ENCODE data around the gene TMEM14A.

Gene TMEM14A

DNA sequence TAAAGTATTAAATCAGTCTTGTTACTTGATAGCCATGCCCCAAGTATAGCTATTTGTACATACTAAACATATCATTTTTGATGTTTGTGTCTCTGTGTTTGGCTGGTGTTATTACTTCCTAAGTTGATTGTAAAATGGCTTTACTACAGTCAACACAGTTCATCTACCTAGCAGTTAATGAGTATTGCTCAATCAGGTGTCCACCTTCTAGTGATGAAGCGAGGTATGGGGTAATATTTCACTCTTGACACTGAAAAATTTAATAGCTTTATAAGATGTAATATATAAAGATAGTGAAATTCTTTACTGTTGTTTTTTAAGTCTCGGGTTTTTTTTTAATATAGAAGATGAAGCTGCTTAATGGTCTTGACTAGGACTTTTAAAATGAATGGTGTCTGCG is 18.9 kb downstream of the TMEM14A start:
- WGBS (ENCODE audit: insufficient coverage) = no CpG with 5 or more reads among the region's 3 CpGs
- no peak overlapping the region for H3K27ac ChIP-seq (ENCODE audit: insufficient read depth in 1 of 2, low read depth in 1 of 2, low read length in 2 of 2, poor library complexity in 1 of 2, severe bottlenecking in 2 of 2)
- no peak overlapping the region for H3K4me3 ChIP-seq (ENCODE audit: control insufficient read depth in 1 of 7, extremely low read depth in 1 of 7, insufficient read depth in 4 of 7, low read depth in 2 of 7, low read length in 6 of 7)
- H3K36me3 ChIP-seq (ENCODE audit: control insufficient read depth in 4 of 4, insufficient read depth in 4 of 4, low read length in 3 of 4) = peaks cover 0 to 2% (median 0%) of the 10 kb centered on the region in 4 experiments
- no peaks in the 10 kb centered on the region for H3K9me3 ChIP-seq (ENCODE audit: control extremely low read depth in 1 of 5, control insufficient read depth in 4 of 5, insufficient read depth in 2 of 5, low read depth in 1 of 5, low read length in 4 of 5)
- DNase-seq = no peak
- ChIA-PET CTCF (interaction anchor here (0.8 to 1.2 kb wide), 2 partner anchors 14 to 16 kb away, joined by 3 to 4 read pairs; no protein-coding TSS in a partner anchor), POLR2A (interaction anchor here (1.2 kb wide), 1 partner anchor 10 kb away, joined by 4 read pairs; no protein-coding TSS in a partner anchor)
- peaks cover 0 to 8% (median 2%) of the 10 kb centered on the region in 4 experiments for H3K4me1 ChIP-seq (ENCODE audit: control extremely low read depth in 1 of 4, control insufficient read depth in 4 of 4, insufficient read depth in 4 of 4, low read length in 3 of 4)
- no peaks in the 10 kb centered on the region for H3K27me3 ChIP-seq (replicated peaks in 2 of 5; ENCODE audit: control insufficient read depth in 4 of 5, insufficient read depth in 5 of 5, low read length in 4 of 5)

DNA sequence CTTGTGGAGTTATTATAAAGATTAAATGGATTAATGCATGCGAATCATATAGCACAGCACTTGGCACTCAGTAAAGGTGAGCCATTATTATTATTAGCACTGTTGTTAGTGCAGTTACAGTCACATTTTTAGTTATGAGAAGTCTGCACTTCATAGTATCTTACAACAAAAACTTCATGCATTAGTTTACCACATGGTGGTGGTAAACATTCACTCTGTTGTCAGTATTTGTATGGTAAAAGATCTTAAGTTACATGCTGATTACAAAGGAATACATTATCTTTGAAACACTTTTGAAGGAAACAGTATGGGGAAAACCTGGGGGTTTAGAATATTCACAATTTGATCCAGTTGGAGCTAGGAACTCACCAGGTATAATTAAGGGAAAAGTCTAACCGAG is 20.8 kb downstream of the TMEM14A start:
- Histone ChIP-seq H3K4me3 (ENCODE audit: control insufficient read depth in 1 of 7, extremely low read depth in 1 of 7, insufficient read depth in 4 of 7, low read depth in 2 of 7, low read length in 6 of 7) (no peak overlapping the region), H3K9me3 (ENCODE audit: control extremely low read depth in 1 of 5, control insufficient read depth in 4 of 5, insufficient read depth in 2 of 5, low read depth in 1 of 5, low read length in 4 of 5) (no peaks in the 10 kb centered on the region), H3K27ac (ENCODE audit: insufficient read depth in 1 of 2, low read depth in 1 of 2, low read length in 2 of 2, poor library complexity in 1 of 2, severe bottlenecking in 2 of 2) (no peak overlapping the region), H3K27me3 (replicated peaks in 2 of 5; ENCODE audit: control insufficient read depth in 4 of 5, insufficient read depth in 5 of 5, low read length in 4 of 5) (no peaks in the 10 kb centered on the region), H3K36me3 (ENCODE audit: control insufficient read depth in 4 of 4, insufficient read depth in 4 of 4, low read length in 3 of 4) (peaks cover 0 to 2% (median 0%) of the 10 kb centered on the region in 4 experiments), H3K4me1 (ENCODE audit: control extremely low read depth in 1 of 4, control insufficient read depth in 4 of 4, insufficient read depth in 4 of 4, low read length in 3 of 4) (no peaks in the 10 kb centered on the region)
- ChIA-PET CTCF (no interaction called here), POLR2A (no interaction called here)
- DNase-seq = no peak
- WGBS (ENCODE audit: insufficient coverage) = no CpG with 5 or more reads among the region's 2 CpGs

DNA sequence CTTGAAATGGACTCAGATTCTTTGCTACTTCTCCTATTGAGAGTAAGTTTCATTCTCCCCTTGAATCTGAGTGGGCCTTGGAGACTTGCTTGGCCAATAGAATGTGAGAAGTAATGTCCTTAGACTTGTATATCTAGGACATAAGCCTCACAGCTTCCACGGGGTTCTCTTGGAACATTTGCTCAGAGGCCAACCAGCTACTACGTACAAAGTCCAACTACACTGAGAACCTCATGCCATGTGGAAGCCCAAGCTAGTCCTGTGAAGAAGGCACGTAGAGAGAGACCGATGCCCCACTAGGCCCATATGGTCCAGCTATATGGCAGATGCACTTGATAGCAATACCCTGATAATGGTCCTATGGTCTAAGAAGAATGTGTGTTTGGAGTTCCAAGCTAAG is 22.9 kb downstream of the TMEM14A start:
- ChIA-PET POLR2A (no interaction called here), CTCF (no interaction called here)
- Histone ChIP-seq H3K4me1 (ENCODE audit: control extremely low read depth in 1 of 4, control insufficient read depth in 4 of 4, insufficient read depth in 4 of 4, low read length in 3 of 4) (no peaks in the 10 kb centered on the region), H3K4me3 (ENCODE audit: control insufficient read depth in 1 of 7, extremely low read depth in 1 of 7, insufficient read depth in 4 of 7, low read depth in 2 of 7, low read length in 6 of 7) (no peak overlapping the region), H3K9me3 (ENCODE audit: control extremely low read depth in 1 of 5, control insufficient read depth in 4 of 5, insufficient read depth in 2 of 5, low read depth in 1 of 5, low read length in 4 of 5) (no peaks in the 10 kb centered on the region), H3K36me3 (ENCODE audit: control insufficient read depth in 4 of 4, insufficient read depth in 4 of 4, low read length in 3 of 4) (no peaks in the 10 kb centered on the region), H3K27ac (ENCODE audit: insufficient read depth in 1 of 2, low read depth in 1 of 2, low read length in 2 of 2, poor library complexity in 1 of 2, severe bottlenecking in 2 of 2) (no peak overlapping the region), H3K27me3 (replicated peaks in 2 of 5; ENCODE audit: control insufficient read depth in 4 of 5, insufficient read depth in 5 of 5, low read length in 4 of 5) (peaks cover 0 to 2% (median 0%) of the 10 kb centered on the region in 5 experiments)
- DNase-seq = no peak
- 100% methylated on average over 4 of the region's 4 CpGs for WGBS (ENCODE audit: insufficient coverage)

DNA sequence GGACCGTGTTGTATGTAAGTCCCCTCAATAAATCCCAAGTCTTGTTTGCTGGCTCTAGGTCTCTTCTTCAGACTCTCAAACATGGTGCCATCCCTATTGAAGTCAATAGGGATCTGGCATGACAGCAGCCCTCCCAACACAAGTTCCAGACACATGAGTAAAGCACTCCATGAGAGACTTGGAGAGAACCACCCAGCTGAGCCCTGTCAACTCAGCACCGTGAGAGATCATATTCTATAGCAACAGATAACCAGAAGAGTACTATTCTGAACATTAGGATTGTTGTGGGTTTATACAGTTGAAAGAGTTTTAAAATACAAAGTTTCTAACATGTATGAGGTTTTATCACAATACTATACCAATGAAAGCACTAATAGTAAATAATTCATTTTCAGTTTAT is 23.5 kb downstream of the TMEM14A start:
- Histone ChIP-seq H3K9me3 (ENCODE audit: control extremely low read depth in 1 of 5, control insufficient read depth in 4 of 5, insufficient read depth in 2 of 5, low read depth in 1 of 5, low read length in 4 of 5) (no peaks in the 10 kb centered on the region), H3K27ac (ENCODE audit: insufficient read depth in 1 of 2, low read depth in 1 of 2, low read length in 2 of 2, poor library complexity in 1 of 2, severe bottlenecking in 2 of 2) (no peak overlapping the region), H3K4me3 (ENCODE audit: control insufficient read depth in 1 of 7, extremely low read depth in 1 of 7, insufficient read depth in 4 of 7, low read depth in 2 of 7, low read length in 6 of 7) (no peak overlapping the region), H3K36me3 (ENCODE audit: control insufficient read depth in 4 of 4, insufficient read depth in 4 of 4, low read length in 3 of 4) (no peaks in the 10 kb centered on the region), H3K27me3 (replicated peaks in 2 of 5; ENCODE audit: control insufficient read depth in 4 of 5, insufficient read depth in 5 of 5, low read length in 4 of 5) (peaks cover 0 to 2% (median 0%) of the 10 kb centered on the region in 5 experiments), H3K4me1 (ENCODE audit: control extremely low read depth in 1 of 4, control insufficient read depth in 4 of 4, insufficient read depth in 4 of 4, low read length in 3 of 4) (no peaks in the 10 kb centered on the region)
- DNase-seq = no peak
- 100% methylated on average over 1 of the region's 2 CpGs for WGBS (ENCODE audit: insufficient coverage)
- CTCF ChIA-PET = no interaction called here
- POLR2A ChIA-PET = interaction anchor here (0.6 kb wide), 1 partner anchor 1411 kb away, joined by 4 read pairs; no protein-coding TSS in a partner anchor

DNA sequence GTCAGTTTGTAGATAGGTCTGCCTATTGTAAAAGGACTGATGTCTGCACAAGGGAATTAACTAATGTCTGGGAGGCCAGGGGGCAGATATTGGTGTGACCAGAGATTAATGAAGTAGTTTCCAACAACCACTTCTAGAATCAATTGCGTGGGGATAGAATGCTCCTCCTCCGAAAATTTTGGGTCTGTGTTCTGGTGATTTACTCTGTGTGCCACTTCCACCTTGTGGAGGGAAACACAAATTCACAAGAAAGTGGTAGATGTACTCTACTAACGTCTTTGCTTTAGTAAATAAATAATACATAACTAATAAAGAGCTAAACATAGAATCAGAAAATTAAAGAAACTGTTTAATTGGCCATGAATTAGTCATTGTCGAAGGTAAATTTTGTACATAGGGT is 25.5 kb downstream of the TMEM14A start:
- no peak for DNase-seq
- ChIA-PET POLR2A (no interaction called here), CTCF (interaction anchor here (1.1 kb wide), 1 partner anchor 17 kb away, joined by 3 read pairs; no protein-coding TSS in a partner anchor)
- Histone ChIP-seq H3K9me3 (ENCODE audit: control extremely low read depth in 1 of 5, control insufficient read depth in 4 of 5, insufficient read depth in 2 of 5, low read depth in 1 of 5, low read length in 4 of 5) (no peaks in the 10 kb centered on the region), H3K4me1 (ENCODE audit: control extremely low read depth in 1 of 4, control insufficient read depth in 4 of 4, insufficient read depth in 4 of 4, low read length in 3 of 4) (no peaks in the 10 kb centered on the region), H3K27ac (ENCODE audit: insufficient read depth in 1 of 2, low read depth in 1 of 2, low read length in 2 of 2, poor library complexity in 1 of 2, severe bottlenecking in 2 of 2) (no peak overlapping the region), H3K36me3 (ENCODE audit: control insufficient read depth in 4 of 4, insufficient read depth in 4 of 4, low read length in 3 of 4) (no peaks in the 10 kb centered on the region), H3K4me3 (ENCODE audit: control insufficient read depth in 1 of 7, extremely low read depth in 1 of 7, insufficient read depth in 4 of 7, low read depth in 2 of 7, low read length in 6 of 7) (no peak overlapping the region), H3K27me3 (replicated peaks in 2 of 5; ENCODE audit: control insufficient read depth in 4 of 5, insufficient read depth in 5 of 5, low read length in 4 of 5) (peaks cover 0 to 2% (median 0%) of the 10 kb centered on the region in 5 experiments)
- WGBS (ENCODE audit: insufficient coverage) = 83% methylated on average over 2 of the region's 4 CpGs

DNA sequence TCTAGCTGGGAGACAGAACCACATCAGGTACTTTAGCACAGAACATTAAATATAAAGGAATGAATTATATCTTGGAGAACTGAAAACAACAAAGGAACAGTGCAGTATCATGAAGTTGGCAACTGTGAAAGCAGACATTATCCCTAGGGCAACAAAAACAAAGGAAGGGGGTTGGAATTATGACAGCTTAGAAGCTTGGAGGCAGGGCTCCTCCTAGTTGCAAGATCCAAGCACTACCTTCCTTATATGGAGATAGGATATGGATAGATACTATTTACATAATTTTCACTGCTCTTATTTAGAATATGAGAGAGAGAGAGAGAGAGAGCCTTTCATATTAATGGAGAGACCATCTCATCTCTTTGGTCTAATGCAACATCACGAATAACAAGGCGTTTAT is 27.0 kb downstream of the TMEM14A start:
- no peaks in the 10 kb centered on the region for H3K9me3 ChIP-seq (ENCODE audit: control extremely low read depth in 1 of 5, control insufficient read depth in 4 of 5, insufficient read depth in 2 of 5, low read depth in 1 of 5, low read length in 4 of 5)
- H3K27me3 ChIP-seq (replicated peaks in 2 of 5; ENCODE audit: control insufficient read depth in 4 of 5, insufficient read depth in 5 of 5, low read length in 4 of 5) = peaks cover 0 to 2% (median 0%) of the 10 kb centered on the region in 5 experiments
- no peaks in the 10 kb centered on the region for H3K36me3 ChIP-seq (ENCODE audit: control insufficient read depth in 4 of 4, insufficient read depth in 4 of 4, low read length in 3 of 4)
- POLR2A ChIA-PET = no interaction called here
- H3K4me1 ChIP-seq (ENCODE audit: control extremely low read depth in 1 of 4, control insufficient read depth in 4 of 4, insufficient read depth in 4 of 4, low read length in 3 of 4) = no peaks in the 10 kb centered on the region
- H3K4me3 ChIP-seq (ENCODE audit: control insufficient read depth in 1 of 7, extremely low read depth in 1 of 7, insufficient read depth in 4 of 7, low read depth in 2 of 7, low read length in 6 of 7) = no peak overlapping the region
- H3K27ac ChIP-seq (ENCODE audit: insufficient read depth in 1 of 2, low read depth in 1 of 2, low read length in 2 of 2, poor library complexity in 1 of 2, severe bottlenecking in 2 of 2) = no peak overlapping the region
- CTCF ChIA-PET = interaction anchor here (1.3 kb wide), 1 partner anchor 26 kb away, joined by 4 read pairs; no protein-coding TSS in a partner anchor
- no CpG with 5 or more reads among the region's 2 CpGs for WGBS (ENCODE audit: insufficient coverage)
- no peak for DNase-seq

DNA sequence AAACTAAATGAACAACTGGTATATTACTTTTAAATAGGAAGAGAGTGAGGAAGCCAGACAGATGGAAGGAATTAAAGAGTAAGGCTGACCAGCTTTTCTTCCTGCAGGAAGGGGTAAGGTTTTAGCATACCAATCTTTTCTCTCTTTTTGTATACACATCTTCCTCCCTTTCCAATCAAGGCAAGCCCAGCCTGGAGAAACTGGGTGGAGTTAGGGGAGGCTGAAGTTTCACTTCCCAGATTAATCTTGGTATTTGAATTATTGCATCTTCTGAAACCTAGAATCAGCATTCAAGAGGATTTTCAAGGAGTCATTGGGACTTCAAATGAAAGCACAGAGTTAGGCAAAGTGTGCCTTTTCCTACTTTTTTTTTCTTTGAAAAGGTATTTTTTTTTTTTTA is 33.1 kb downstream of the TMEM14A start:
- ChIA-PET POLR2A (no interaction called here), CTCF (interaction anchor here (1.2 kb wide), 2 partner anchors 14 to 20 kb away, joined by 3 read pairs; no protein-coding TSS in a partner anchor)
- no peak for DNase-seq
- H3K4me1 ChIP-seq (ENCODE audit: control extremely low read depth in 1 of 4, control insufficient read depth in 4 of 4, insufficient read depth in 4 of 4, low read length in 3 of 4) = no peaks in the 10 kb centered on the region
- no peak overlapping the region for H3K4me3 ChIP-seq (ENCODE audit: control insufficient read depth in 1 of 7, extremely low read depth in 1 of 7, insufficient read depth in 4 of 7, low read depth in 2 of 7, low read length in 6 of 7)
- H3K36me3 ChIP-seq (ENCODE audit: control insufficient read depth in 4 of 4, insufficient read depth in 4 of 4, low read length in 3 of 4) = no peaks in the 10 kb centered on the region
- no peak overlapping the region for H3K27ac ChIP-seq (ENCODE audit: insufficient read depth in 1 of 2, low read depth in 1 of 2, low read length in 2 of 2, poor library complexity in 1 of 2, severe bottlenecking in 2 of 2)
- H3K27me3 ChIP-seq (replicated peaks in 2 of 5; ENCODE audit: control insufficient read depth in 4 of 5, insufficient read depth in 5 of 5, low read length in 4 of 5) = no peaks in the 10 kb centered on the region
- peaks cover 0 to 4% (median 2%) of the 10 kb centered on the region in 5 experiments for H3K9me3 ChIP-seq (ENCODE audit: control extremely low read depth in 1 of 5, control insufficient read depth in 4 of 5, insufficient read depth in 2 of 5, low read depth in 1 of 5, low read length in 4 of 5)

Data from common myeloid progenitor, CD34-positive (primary cell).